T-helper 2 cell treated with Interferon-gamma antibody and Interleukin-4, amounts not matched to agents 100 ng/mL and 5 ng/mL, for 36 hours (primary cell): ENCODE data around the gene TADA2A. TPM values are rescaled to one million over a fixed set of nuclear protein-coding genes. Genes with fewer than 3 reads are reported as not detected.
"Not testable (repeated sequence)": the region's sequence is repeated elsewhere in the genome, so short reads cannot be mapped to it uniquely, and the experiment has no call there.

Experiments used
- intact Hi-C: fragments of 100-400 bp; cut with micrococcal nuclease; formaldehyde crosslinking; loops from one replicate; pipeline ENCODE4 v1.15.1; 2023
- total RNA-seq: library from RNA; stranded (reverse); gene quantifications from 2 replicates; pipeline ENCODE4 v1.2.3, GENCODE V29; 2022

The TADA2A gene
- total RNA-seq, 1 donor from 2014 or later = 44.6 TPM

DNA sequence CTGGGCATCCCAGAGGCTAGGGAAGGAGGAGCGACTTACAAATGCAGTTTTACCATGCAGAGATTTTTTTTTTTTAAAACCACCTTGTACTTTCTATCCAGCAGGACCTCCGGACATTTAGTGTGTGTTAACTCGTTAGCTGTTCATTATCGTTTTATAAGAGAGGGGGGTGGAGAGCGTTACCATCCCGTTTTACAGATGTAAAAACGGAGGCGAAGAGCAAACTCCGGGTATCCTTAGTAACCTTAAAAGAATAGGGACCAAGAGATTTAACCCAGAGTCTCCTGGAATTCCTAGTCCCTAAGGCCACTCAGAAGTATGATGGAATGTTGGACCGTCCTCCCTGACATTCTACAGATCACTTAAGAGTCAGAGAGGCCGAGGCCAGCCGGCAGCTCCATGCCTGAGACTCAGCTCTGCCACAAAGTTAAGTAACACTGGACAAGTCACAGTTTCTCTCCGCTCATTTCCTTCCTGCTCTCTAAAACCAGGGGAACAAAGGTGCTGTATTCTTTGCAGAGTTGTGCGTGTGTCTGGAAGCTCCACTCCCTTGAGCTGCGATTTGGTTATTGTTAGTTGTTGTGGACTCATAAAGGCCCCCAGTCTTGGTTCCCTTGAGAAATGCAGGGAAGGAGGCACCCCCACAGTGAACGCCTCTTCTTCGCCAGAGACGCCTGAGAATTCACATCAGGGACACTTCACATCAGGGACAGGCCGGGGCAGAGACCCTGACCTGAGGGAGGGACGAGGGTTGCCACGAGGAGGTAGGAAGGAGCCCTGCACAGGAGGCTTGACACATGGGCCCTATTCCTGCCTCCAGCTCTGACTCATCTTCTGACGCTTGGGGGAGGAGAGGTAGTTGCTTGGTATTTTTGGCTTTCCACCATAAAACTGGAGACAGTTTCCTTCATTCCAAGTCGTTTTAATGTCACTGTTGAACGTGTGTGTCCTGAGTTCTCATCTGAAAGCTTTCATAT lies 84.2 kb downstream of the TADA2A start:
- intact Hi-C loops = no loop called here

- intact Hi-C loops = no loop called here
Measured at GRCh38 chr17:37492167-37492566, 85.5 kb downstream of the TADA2A start.

DNA sequence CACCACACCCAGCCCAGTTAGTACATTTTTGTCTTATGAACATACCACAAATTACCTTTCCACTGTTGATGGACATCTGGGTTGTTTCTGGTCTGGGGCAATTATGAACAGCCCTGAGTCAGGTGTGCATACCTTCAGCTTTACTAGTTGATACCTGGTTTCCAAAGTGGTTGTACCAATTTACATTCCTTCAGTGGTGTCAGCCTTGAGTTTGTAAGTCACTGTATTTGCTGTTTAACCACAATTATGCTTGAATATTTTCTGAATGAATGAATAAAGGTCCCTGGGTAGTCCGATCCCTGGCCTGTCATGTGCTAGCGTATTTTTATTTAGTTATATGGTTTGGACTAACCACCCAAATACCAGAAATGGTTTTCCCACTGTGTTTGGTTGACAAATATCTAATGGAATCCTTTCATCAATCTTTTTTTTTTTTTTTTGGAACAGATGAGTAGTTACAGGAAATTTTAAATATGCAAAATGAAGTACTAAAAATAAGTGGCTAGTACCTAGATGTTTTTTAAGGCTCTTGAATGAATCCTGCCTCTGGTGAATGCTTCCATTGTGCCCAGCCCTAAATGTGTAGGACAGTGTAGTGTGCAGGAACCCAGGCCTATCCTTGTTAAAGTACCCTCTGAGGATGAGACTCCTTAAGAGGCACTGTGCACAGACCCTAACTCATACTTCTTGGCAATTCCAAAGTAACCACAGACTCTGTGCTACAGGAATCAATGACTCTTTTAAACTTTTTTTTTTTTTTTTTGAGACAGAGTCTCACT lies 86.8 kb downstream of the TADA2A start:
- intact Hi-C loops = no loop called here

GRCh38 chr17:37494401-37494831 lies 87.7 kb downstream of the TADA2A start:
- intact Hi-C loops = no loop called here

- intact Hi-C loops = no loop called here
Measured at GRCh38 chr17:37494971-37495370, 88.3 kb downstream of the TADA2A start.

- intact Hi-C loops = no loop called here
Measured at GRCh38 chr17:37500378-37500777, 93.7 kb downstream of the TADA2A start.

GRCh38 chr17:37502009-37502936 lies 95.6 kb downstream of the TADA2A start:
- intact Hi-C loops = no loop called here

- intact Hi-C loops = no loop called here
Measured at GRCh38 chr17:37503148-37503547, 96.5 kb downstream of the TADA2A start.

GRCh38 chr17:37505333-37505732 lies 98.6 kb downstream of the TADA2A start:
- intact Hi-C loops = no loop called here

- intact Hi-C loops = no loop called here
Measured at GRCh38 chr17:37506678-37507077, 100.0 kb downstream of the TADA2A start.

GRCh38 chr17:37507111-37507510 lies 100.4 kb downstream of the TADA2A start:
- intact Hi-C loops = no loop called here

- intact Hi-C loops = no loop called here
Measured at GRCh38 chr17:37510056-37510455, 103.4 kb downstream of the TADA2A start.

DNA sequence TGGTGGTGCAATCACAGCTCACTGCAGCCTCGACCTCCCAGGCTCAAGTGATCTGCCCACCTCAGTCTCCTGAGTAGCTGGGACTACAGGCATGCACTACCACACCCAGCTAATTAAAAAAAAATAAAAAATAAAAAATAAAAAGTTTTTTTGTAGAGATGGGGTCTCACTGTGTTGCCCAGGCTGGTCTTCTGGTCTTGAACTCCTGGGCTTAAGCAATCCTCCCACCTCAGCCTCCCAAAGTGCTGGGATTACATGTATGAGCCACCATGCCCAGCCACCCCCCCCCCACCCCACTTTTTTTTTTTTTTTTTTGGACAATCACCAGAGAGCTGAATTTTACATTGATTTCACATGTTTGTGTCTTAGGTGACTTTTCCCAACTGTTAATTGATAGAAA lies 105.0 kb downstream of the TADA2A start:
- intact Hi-C loops = not testable (repeated sequence)

GRCh38 chr17:37512442-37513068 lies 105.9 kb downstream of the TADA2A start:
- intact Hi-C loops = no loop called here

GRCh38 chr17:37513711-37514110 lies 107.0 kb downstream of the TADA2A start:
- intact Hi-C loops = no loop called here

GRCh38 chr17:37516127-37516571 lies 109.5 kb downstream of the TADA2A start:
- intact Hi-C loops = no loop called here

DNA sequence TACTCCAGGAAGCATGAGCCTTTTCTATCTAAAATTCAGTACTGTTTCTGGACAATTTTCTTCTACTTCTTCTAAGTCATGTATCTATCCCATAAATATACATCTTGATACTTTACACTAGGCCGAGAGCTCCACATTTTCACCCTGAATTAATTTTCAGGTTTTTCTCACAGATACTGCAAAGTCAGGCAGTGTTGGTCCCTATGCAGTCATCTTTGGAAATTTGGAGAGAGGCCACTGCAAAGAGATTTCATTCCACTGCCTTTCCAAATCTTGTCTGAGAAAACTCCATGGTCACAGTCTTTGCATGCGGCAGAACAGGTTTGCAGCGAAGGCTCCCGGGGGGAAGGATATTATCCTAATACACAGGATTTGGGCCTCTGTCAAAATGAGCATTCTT lies 111.2 kb downstream of the TADA2A start:
- intact Hi-C loops = no loop called here

GRCh38 chr17:37518826-37519225 lies 112.1 kb downstream of the TADA2A start:
- intact Hi-C loops = no loop called here

DNA sequence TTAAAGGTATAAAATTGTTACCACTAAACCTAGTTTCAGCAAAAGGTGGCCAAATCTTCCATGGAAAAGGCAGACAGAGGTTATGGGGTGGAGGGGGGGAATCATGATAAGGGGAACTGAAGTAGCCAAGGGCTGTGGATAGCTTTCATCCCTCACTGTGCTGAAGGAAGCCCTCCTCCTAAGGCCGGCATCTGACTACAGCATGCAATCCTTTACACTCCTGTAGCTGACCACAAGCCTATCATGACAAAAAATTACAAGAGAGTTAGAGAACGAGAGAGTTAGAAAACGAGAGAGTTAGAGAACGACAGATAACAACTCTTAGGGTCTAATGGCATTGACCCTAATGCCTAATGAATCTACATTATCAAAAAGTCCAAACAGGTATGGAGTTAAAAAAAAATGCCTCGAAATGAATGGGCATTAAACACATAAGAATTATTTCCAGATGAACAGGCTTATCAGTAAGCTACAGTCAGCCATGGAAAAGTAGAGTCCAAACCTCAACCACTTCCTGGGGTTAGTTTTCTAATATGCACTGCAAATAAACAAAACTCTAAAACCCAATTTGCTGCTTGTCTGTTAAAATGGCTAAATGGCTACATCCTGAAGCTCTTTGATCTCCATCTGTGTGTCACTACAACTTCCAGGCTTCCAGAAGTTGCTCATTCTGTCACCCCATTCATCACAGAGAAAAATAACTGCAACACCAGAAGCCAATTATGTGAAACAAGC lies 112.7 kb downstream of the TADA2A start:
- intact Hi-C loops = no loop called here

- intact Hi-C loops = loop anchor here (10.0 kb wide), 2 partner anchors 85 to 275 kb away; partner anchors contain the start of gene SYNRG
Measured at GRCh38 chr17:37520174-37520573, 113.5 kb downstream of the TADA2A start.
